Left ventricle myocardium inferior (tissue), 1 donor: ENCODE measurements around the gene ALKBH4. TPM values are rescaled to one million over a fixed set of nuclear protein-coding genes. Genes with fewer than 3 reads are reported as not detected.

Experiments
- DNase-seq: peaks from one replicate; pipeline ENCODE4 v3.0.0-alpha.2; 2020
- H3K27ac ChIP-seq: fragments of 200-600 bp; replicated peaks from 2 replicates; pipeline ENCODE4 v1.8.0; 2021
- H3K27me3 ChIP-seq: fragments of 200-600 bp; 2 replicates; pipeline ENCODE4 v1.8.0; 2021; ENCODE audit warnings: low read depth
- H3K36me3 ChIP-seq: fragments of 200-600 bp; 2 replicates; pipeline ENCODE4 v1.8.0; 2021
- H3K4me1 ChIP-seq: fragments of 200-600 bp; 2 replicates; pipeline ENCODE4 v1.8.0; 2021
- H3K4me3 ChIP-seq: fragments of 200-600 bp; 2 replicates; pipeline ENCODE4 v1.8.0; 2021; ENCODE audit warnings: mild to moderate bottlenecking, moderate library complexity
- H3K9me3 ChIP-seq: fragments of 200-600 bp; replicated peaks from 2 replicates; pipeline ENCODE4 v1.8.0; 2021
- CTCF ChIP-seq: fragments of 200-600 bp; IDR thresholded peaks from 2 replicates; pipeline ENCODE4 v1.8.0; 2021; ENCODE audit warnings: antibody characterized with exemption, mild to moderate bottlenecking, borderline replicate concordance
- intact Hi-C: fragments of 100-400 bp; cut with micrococcal nuclease; formaldehyde crosslinking; loops from one replicate; pipeline ENCODE4 v1.11.0; 2022
- total RNA-seq: library from RNA; stranded (reverse); fragmentation: NEBNext Ultra II Directional; extraction: Animal tissue kit (Norgen Biotek cat#: 25700); gene quantifications from one replicate; pipeline ENCODE4 v1.2.1, GENCODE V29; 2021
- donor health status: DM: no; HTN: yes; CAD: no; lungs with severe emphysema.

The ALKBH4 gene
- total RNA-seq, 1 donor from 2014 or later: 6.0 TPM

DNA sequence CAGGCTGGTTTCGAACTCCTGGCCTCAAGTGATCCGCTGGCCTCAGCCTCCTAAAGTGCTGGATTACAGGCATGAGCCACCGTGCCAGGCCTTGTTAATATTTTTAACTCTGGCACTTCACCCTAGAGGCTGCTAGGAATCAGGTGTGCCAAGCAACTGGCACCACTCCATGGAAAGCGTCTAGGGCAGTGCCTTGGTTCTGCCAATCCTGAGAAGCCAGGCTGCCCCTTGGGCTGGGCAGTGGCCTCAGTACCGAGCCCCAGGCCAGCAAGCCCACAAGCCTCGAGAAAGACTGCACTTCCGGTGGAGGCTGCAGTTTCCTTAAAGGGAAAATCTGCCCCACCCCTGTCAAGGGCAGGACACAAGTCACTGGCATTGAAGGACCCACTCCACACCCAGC, 11.3 kb downstream of the ALKBH4 start:
- Histone ChIP-seq H3K27ac (no peak overlapping the region), H3K9me3 (no peaks in the 10 kb centered on the region), H3K4me1 (peaks cover 4% of the 10 kb centered on the region), H3K4me3 (no peak overlapping the region), H3K36me3 (peaks cover 31% of the 10 kb centered on the region), H3K27me3 (no peaks in the 10 kb centered on the region)
- no peak for TF ChIP-seq CTCF
- intact Hi-C loops: no loop called here
- DNase-seq: no peak

DNA sequence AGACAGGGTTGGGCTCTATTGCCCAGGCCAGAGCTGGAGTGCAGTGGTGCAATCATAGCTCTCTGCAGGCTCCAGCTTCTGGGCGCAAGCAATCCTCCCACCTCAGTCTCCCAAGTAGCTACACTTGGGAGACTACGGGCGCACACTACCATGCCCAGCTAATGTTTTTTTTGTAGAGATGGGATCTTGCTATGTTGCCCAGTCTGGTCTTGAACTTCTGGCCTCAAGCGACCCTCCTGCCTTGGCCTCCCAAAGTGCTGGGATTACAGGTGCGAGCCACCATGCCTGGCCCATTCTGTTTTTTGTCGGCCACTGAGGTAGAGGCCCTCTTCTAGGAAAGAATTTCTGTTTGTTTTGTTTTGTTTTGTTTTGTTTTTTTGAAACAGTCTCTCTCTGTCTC, 12.2 kb downstream of the ALKBH4 start:
- no peak overlapping the region for H3K4me3 ChIP-seq
- peaks cover 4% of the 10 kb centered on the region for H3K4me1 ChIP-seq
- H3K27ac ChIP-seq: no peak overlapping the region
- no peak for DNase-seq
- H3K9me3 ChIP-seq: no peaks in the 10 kb centered on the region
- H3K36me3 ChIP-seq: peaks cover 29% of the 10 kb centered on the region
- intact Hi-C loops: no loop called here
- no peak for TF ChIP-seq CTCF
- no peaks in the 10 kb centered on the region for H3K27me3 ChIP-seq

GRCh38 chr7:102451371-102452054, 13.2 kb downstream of the ALKBH4 start:
- Histone ChIP-seq H3K4me1 (peaks cover 4% of the 10 kb centered on the region), H3K4me3 (no peak overlapping the region), H3K27ac (no peak overlapping the region), H3K36me3 (peaks cover 29% of the 10 kb centered on the region), H3K9me3 (no peaks in the 10 kb centered on the region), H3K27me3 (no peaks in the 10 kb centered on the region)
- no peak for TF ChIP-seq CTCF
- DNase-seq: no peak
- intact Hi-C loops: no loop called here

GRCh38 chr7:102450242-102450641, 14.4 kb downstream of the ALKBH4 start:
- peaks cover 4% of the 10 kb centered on the region for H3K4me1 ChIP-seq
- no peak overlapping the region for H3K4me3 ChIP-seq
- peaks cover 20% of the 10 kb centered on the region for H3K36me3 ChIP-seq
- no peak overlapping the region for H3K27ac ChIP-seq
- intact Hi-C loops: no loop called here
- no peak for DNase-seq
- no peaks in the 10 kb centered on the region for H3K9me3 ChIP-seq
- TF ChIP-seq CTCF: no peak
- no peaks in the 10 kb centered on the region for H3K27me3 ChIP-seq

DNA sequence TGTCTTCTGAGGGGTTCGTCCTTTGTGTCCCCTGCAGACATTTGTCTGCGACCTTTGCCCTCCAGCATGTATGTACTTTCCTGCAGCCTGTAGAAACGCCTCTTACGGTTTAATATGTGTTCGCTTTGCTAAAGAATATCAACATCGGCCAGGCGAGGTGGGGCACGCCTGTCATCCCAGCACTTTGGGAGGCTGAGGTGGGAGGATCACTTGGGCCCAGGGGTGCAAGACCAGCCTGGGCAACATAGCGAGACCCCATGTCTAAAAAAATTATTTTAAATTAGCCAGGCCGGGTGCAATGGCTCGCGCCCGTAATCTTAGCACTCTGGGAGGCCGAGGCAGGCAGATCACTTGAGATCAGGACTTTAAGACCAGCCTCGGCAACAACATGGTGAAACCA, 15.5 kb downstream of the ALKBH4 start:
- no peak for TF ChIP-seq CTCF
- no peaks in the 10 kb centered on the region for H3K27me3 ChIP-seq
- H3K4me1 ChIP-seq: peaks cover 4% of the 10 kb centered on the region
- H3K9me3 ChIP-seq: no peaks in the 10 kb centered on the region
- no peak overlapping the region for H3K4me3 ChIP-seq
- no peak overlapping the region for H3K27ac ChIP-seq
- no peak for DNase-seq
- H3K36me3 ChIP-seq: peaks cover 20% of the 10 kb centered on the region
- intact Hi-C loops: no loop called here
